Large intestine (tissue), 3 donors: ENCODE measurements around the gene SLC39A5. TPM values are rescaled to one million over a fixed set of nuclear protein-coding genes. Genes with fewer than 3 reads are reported as not detected.
"Not testable (repeated sequence)": the region's sequence is repeated elsewhere in the genome, so short reads cannot be mapped to it uniquely, and the experiment has no call there.

ENCODE experiments used
- DNase-seq, 2 donors: peaks; one replicate each; pipeline versions ENCODE4 v3.0.0 to v3.0.0-alpha.2; 2013
- H3K27ac ChIP-seq: one replicate; pipeline ENCODE4 v1.5.1; 2013; ENCODE audit warnings: low read length
- H3K27me3 ChIP-seq: 2 replicates; pipeline ENCODE4 v1.6.1; 2013; ENCODE audit warnings: low read length; ENCODE audit not compliant: control insufficient read depth, insufficient read depth
- H3K36me3 ChIP-seq: 2 replicates; pipeline ENCODE4 v1.6.1; 2013; ENCODE audit warnings: low read length; ENCODE audit not compliant: control insufficient read depth, insufficient read depth
- H3K4me1 ChIP-seq: one replicate; pipeline ENCODE4 v1.6.1; 2013; ENCODE audit warnings: low read length; ENCODE audit not compliant: control insufficient read depth, insufficient read depth
- H3K4me3 ChIP-seq: one replicate; pipeline ENCODE4 v1.5.1; 2013; ENCODE audit warnings: low read length
- H3K9me3 ChIP-seq: one replicate; pipeline ENCODE4 v1.6.1; 2013; ENCODE audit warnings: mild to moderate bottlenecking, low read depth, low read length, moderate library complexity; ENCODE audit not compliant: control insufficient read depth
- whole genome bisulfite sequencing: methylation state at CpG from one replicate; pipeline ENCODE4 v1.1.5; 2013; ENCODE audit warnings: low lambda C conversion rate; ENCODE audit not compliant: insufficient coverage; 5-methylcytosine and 5-hydroxymethylcytosine counted together
- polyA plus RNA-seq: library from polyadenylated mRNA; unstranded; fragments of 120-200 nt; gene quantifications from one replicate; pipeline ENCODE4 v1.2.1, GENCODE V29; 2013

The SLC39A5 gene
- polyA plus RNA-seq, 1 donor, result 524 TPM

GRCh38 chr12:56192582-56192981, 37.3 kb upstream of the SLC39A5 start:
- H3K9me3 ChIP-seq, result no peaks in the 10 kb centered on the region
- no peaks in the 10 kb centered on the region for H3K27me3 ChIP-seq
- H3K36me3 ChIP-seq, result no peaks in the 10 kb centered on the region
- peaks cover 4% of the 10 kb centered on the region for H3K4me1 ChIP-seq
- H3K4me3 ChIP-seq, result no peak overlapping the region
- DNase-seq, result no peak
- H3K27ac ChIP-seq, result no peak overlapping the region

GRCh38 chr12:56193025-56193578, 36.7 kb upstream of the SLC39A5 start:
- Histone ChIP-seq H3K27ac (no peak overlapping the region), H3K9me3 (no peaks in the 10 kb centered on the region), H3K36me3 (no peaks in the 10 kb centered on the region), H3K4me1 (peaks cover 4% of the 10 kb centered on the region), H3K27me3 (no peaks in the 10 kb centered on the region), H3K4me3 (no peak overlapping the region)
- peak; percentile 64 to 70 for DNase-seq
- WGBS, result 67% methylated on average over 1 of the region's 1 CpG

GRCh38 chr12:56196818-56197550, 32.9 kb upstream of the SLC39A5 start:
- H3K9me3 ChIP-seq, H3K4me3 ChIP-seq, H3K36me3 ChIP-seq, H3K4me1 ChIP-seq, H3K27ac ChIP-seq, DNase-seq, H3K27me3 ChIP-seq: not testable (repeated sequence)
- WGBS, result no CpG with 5 or more reads among the region's 11 CpGs

GRCh38 chr12:56197921-56198635, 31.8 kb upstream of the SLC39A5 start:
- H3K4me1 ChIP-seq, result no peaks in the 10 kb centered on the region
- DNase-seq, result no peak
- H3K4me3 ChIP-seq, result no peak overlapping the region
- H3K36me3 ChIP-seq, result no peaks in the 10 kb centered on the region
- no peaks in the 10 kb centered on the region for H3K27me3 ChIP-seq
- H3K9me3 ChIP-seq, result no peaks in the 10 kb centered on the region
- 100% methylated on average over 3 of the region's 9 CpGs for WGBS
- no peak overlapping the region for H3K27ac ChIP-seq

GRCh38 chr12:56198836-56199235, 31.0 kb upstream of the SLC39A5 start:
- H3K27me3 ChIP-seq, result no peaks in the 10 kb centered on the region
- no peak for DNase-seq
- no CpG with 5 or more reads among the region's 1 CpG for WGBS
- no peak overlapping the region for H3K27ac ChIP-seq
- H3K4me3 ChIP-seq, result no peak overlapping the region
- H3K9me3 ChIP-seq, result no peaks in the 10 kb centered on the region
- no peaks in the 10 kb centered on the region for H3K36me3 ChIP-seq
- H3K4me1 ChIP-seq, result no peaks in the 10 kb centered on the region

- no peak for DNase-seq
- peaks cover 29% of the 10 kb centered on the region for H3K36me3 ChIP-seq
- H3K27ac ChIP-seq, result no peak overlapping the region
- no peaks in the 10 kb centered on the region for H3K9me3 ChIP-seq
- H3K4me1 ChIP-seq, result no peaks in the 10 kb centered on the region
- no CpG with 5 or more reads among the region's 1 CpG for WGBS
- no peak overlapping the region for H3K4me3 ChIP-seq
- no peaks in the 10 kb centered on the region for H3K27me3 ChIP-seq
Observed at GRCh38 chr12:56202366-56202765, 27.5 kb upstream of the SLC39A5 start.

- Histone ChIP-seq H3K9me3 (no peaks in the 10 kb centered on the region), H3K36me3 (peaks cover 33% of the 10 kb centered on the region), H3K4me1 (no peaks in the 10 kb centered on the region), H3K27me3 (no peaks in the 10 kb centered on the region), H3K4me3 (no peak overlapping the region), H3K27ac (no peak overlapping the region)
- WGBS, result no CpG with 5 or more reads among the region's 2 CpGs
- no peak for DNase-seq
Observed at GRCh38 chr12:56202838-56203237, 27.0 kb upstream of the SLC39A5 start.

- no peaks in the 10 kb centered on the region for H3K27me3 ChIP-seq
- H3K4me1 ChIP-seq, result no peaks in the 10 kb centered on the region
- no peak for DNase-seq
- H3K27ac ChIP-seq, result no peak overlapping the region
- peaks cover 43% of the 10 kb centered on the region for H3K36me3 ChIP-seq
- H3K9me3 ChIP-seq, result no peaks in the 10 kb centered on the region
- H3K4me3 ChIP-seq, result no peak overlapping the region
Observed at GRCh38 chr12:56204275-56204674, 25.6 kb upstream of the SLC39A5 start.

- Histone ChIP-seq H3K4me1 (no peaks in the 10 kb centered on the region), H3K9me3 (no peaks in the 10 kb centered on the region), H3K27ac (no peak overlapping the region), H3K4me3 (no peak overlapping the region), H3K27me3 (no peaks in the 10 kb centered on the region), H3K36me3 (peaks cover 52% of the 10 kb centered on the region)
- DNase-seq, result no peak
Observed at GRCh38 chr12:56205445-56205844, 24.4 kb upstream of the SLC39A5 start.

- no peaks in the 10 kb centered on the region for H3K9me3 ChIP-seq
- peak in 1 of 2 donors; percentile 49 for DNase-seq
- no peak overlapping the region for H3K27ac ChIP-seq
- no peaks in the 10 kb centered on the region for H3K27me3 ChIP-seq
- no peaks in the 10 kb centered on the region for H3K4me1 ChIP-seq
- no peak overlapping the region for H3K4me3 ChIP-seq
- no CpG with 5 or more reads among the region's 14 CpGs for WGBS
- H3K36me3 ChIP-seq, result peaks cover 59% of the 10 kb centered on the region
Observed at GRCh38 chr12:56206452-56207166, 23.2 kb upstream of the SLC39A5 start.
